NCI-H1417 (cell line): ENCODE measurements around the gene LRRC7.
"Not testable (repeated sequence)": the region's sequence is repeated elsewhere in the genome, so short reads cannot be mapped to it uniquely, and the experiment has no call there.

Source experiments
- DNase-seq, 3 experiments: peaks; one replicate each; lab custom pipeline; 2025; lab: John Stamatoyannopoulos, UW

The LRRC7 gene

GRCh38 chr1:69697340-69697739 is 129.6 kb downstream of the LRRC7 start:
- no peak for DNase-seq

GRCh38 chr1:69700770-69701169 is 133.0 kb downstream of the LRRC7 start:
- peak in 2 of 3 experiments; percentile 0 to 6 for DNase-seq

- DNase-seq = peak in 1 of 3 experiments; percentile 8
Observed at GRCh38 chr1:69702085-69702484, 134.4 kb downstream of the LRRC7 start.

- no peak for DNase-seq
Observed at GRCh38 chr1:69706473-69706872, 138.8 kb downstream of the LRRC7 start.

- DNase-seq = no peak
Observed at GRCh38 chr1:69707103-69707502, 139.4 kb downstream of the LRRC7 start.

- no peak for DNase-seq
Observed at GRCh38 chr1:69710484-69711189, 142.9 kb downstream of the LRRC7 start.

- peak in 1 of 3 experiments; percentile 22 for DNase-seq
Observed at GRCh38 chr1:69711190-69711930, 143.6 kb downstream of the LRRC7 start.

- DNase-seq = not testable (repeated sequence)
Observed at GRCh38 chr1:69717834-69718233, 150.1 kb downstream of the LRRC7 start.

- DNase-seq = no peak
Observed at GRCh38 chr1:69728206-69728605, 160.5 kb downstream of the LRRC7 start.

- peak in 1 of 3 experiments; percentile 8 for DNase-seq
Observed at GRCh38 chr1:69733061-69733460, 165.3 kb downstream of the LRRC7 start.

GRCh38 chr1:69737527-69738185 is 169.9 kb downstream of the LRRC7 start:
- peak; percentile 52 to 86 (median 71) for DNase-seq

GRCh38 chr1:69738458-69739250 is 170.9 kb downstream of the LRRC7 start:
- DNase-seq = no peak

- DNase-seq = no peak
Observed at GRCh38 chr1:69739251-69739605, 171.5 kb downstream of the LRRC7 start.

- DNase-seq = no peak
Observed at GRCh38 chr1:69743146-69743545, 175.4 kb downstream of the LRRC7 start.

- no peak for DNase-seq
Observed at GRCh38 chr1:69744381-69744780, 176.7 kb downstream of the LRRC7 start.

GRCh38 chr1:69747207-69747606 is 179.5 kb downstream of the LRRC7 start:
- DNase-seq = no peak

- DNase-seq = no peak
Observed at GRCh38 chr1:69750638-69751037, 182.9 kb downstream of the LRRC7 start.

GRCh38 chr1:69752831-69753230 is 185.1 kb downstream of the LRRC7 start:
- DNase-seq = no peak

- DNase-seq = no peak
Observed at GRCh38 chr1:69754521-69754920, 186.8 kb downstream of the LRRC7 start.

GRCh38 chr1:69755647-69756046 is 187.9 kb downstream of the LRRC7 start:
- DNase-seq = no peak

- no peak for DNase-seq
Observed at GRCh38 chr1:69765951-69766350, 198.2 kb downstream of the LRRC7 start.
